ENCODE data around the gene EI24. TPM values are rescaled to one million over a fixed set of nuclear protein-coding genes. Genes with fewer than 3 reads are reported as not detected.
"Not testable (repeated sequence)": the region's sequence is repeated elsewhere in the genome, so short reads cannot be mapped to it uniquely, and the experiment has no call there.

The EI24 gene
- total RNA-seq, 2 donors from 2014 or later, result 47.1 to 60.8 TPM

GRCh38 chr11:125562430-125562829, 6.8 kb upstream of the EI24 start:
- Mint-ChIP-seq H3K27ac (no peak overlapping the region), H3K4me3 (no peak overlapping the region), H3K4me1 (ENCODE audit: low read depth in 2 of 2) (no peaks in the 10 kb centered on the region), H3K36me3 (no peaks in the 10 kb centered on the region), H3K9me3 (no peaks in the 10 kb centered on the region), H3K27me3 (no peaks in the 10 kb centered on the region)
- ATAC-seq, result no peak
- no peak for DNase-seq (ENCODE audit: low spot score)

- no peak for DNase-seq (ENCODE audit: low spot score)
- no peak overlapping the region for H3K4me3 Mint-ChIP-seq
- peaks cover 0 to 3% of the 10 kb centered on the region in 2 donors for H3K4me1 Mint-ChIP-seq (ENCODE audit: low read depth in 2 of 2)
- no peak overlapping the region for H3K27ac Mint-ChIP-seq
- no peaks in the 10 kb centered on the region for H3K27me3 Mint-ChIP-seq
- no peak for ATAC-seq
- H3K36me3 Mint-ChIP-seq, result no peaks in the 10 kb centered on the region
- no peaks in the 10 kb centered on the region for H3K9me3 Mint-ChIP-seq
These were observed 4.9 kb upstream of the EI24 start for GRCh38 chr11:125564357-125564756.

- H3K27me3 Mint-ChIP-seq, result no peaks in the 10 kb centered on the region
- ATAC-seq (no peak), DNase-seq (ENCODE audit: low spot score) (no peak)
- H3K27ac Mint-ChIP-seq, result peak overlapping the region in 1 of 2 donors; percentile 70
- no peak overlapping the region for H3K4me3 Mint-ChIP-seq
- no peaks in the 10 kb centered on the region for H3K9me3 Mint-ChIP-seq
- H3K36me3 Mint-ChIP-seq, result no peaks in the 10 kb centered on the region
- peaks cover 13 to 14% of the 10 kb centered on the region in 2 donors for H3K4me1 Mint-ChIP-seq (ENCODE audit: low read depth in 2 of 2)
These were observed 3.0 kb upstream of the EI24 start for GRCh38 chr11:125566235-125566634.

GRCh38 chr11:125569915-125570621, 791 bp downstream of the EI24 start:
- Mint-ChIP-seq H3K4me3 (peak overlapping the region; percentile 91), H3K9me3 (no peaks in the 10 kb centered on the region), H3K27me3 (no peaks in the 10 kb centered on the region), H3K4me1 (ENCODE audit: low read depth in 2 of 2) (peaks cover 13 to 21% of the 10 kb centered on the region in 2 donors), H3K36me3 (peaks cover 7% of the 10 kb centered on the region), H3K27ac (peak overlapping the region; percentile 76 to 88)
- no peak for DNase-seq (ENCODE audit: low spot score)
- ATAC-seq, result peak in 1 of 2 donors; percentile 25

- DNase-seq (ENCODE audit: low spot score), result no peak
- Mint-ChIP-seq H3K4me1 (ENCODE audit: low read depth in 2 of 2) (peaks cover 13 to 23% of the 10 kb centered on the region in 2 donors), H3K27me3 (no peaks in the 10 kb centered on the region), H3K4me3 (peak overlapping the region; percentile 91), H3K27ac (peak overlapping the region; percentile 76 to 88), H3K36me3 (peaks cover 9% of the 10 kb centered on the region), H3K9me3 (no peaks in the 10 kb centered on the region)
- no peak for ATAC-seq
These were observed 1.7 kb downstream of the EI24 start for GRCh38 chr11:125570952-125571351.

- Mint-ChIP-seq H3K9me3 (no peaks in the 10 kb centered on the region), H3K36me3 (peaks cover 19% of the 10 kb centered on the region), H3K4me3 (no peak overlapping the region), H3K4me1 (ENCODE audit: low read depth in 2 of 2) (peaks cover 13 to 23% of the 10 kb centered on the region in 2 donors), H3K27ac (peak overlapping the region in 1 of 2 donors; percentile 15), H3K27me3 (no peaks in the 10 kb centered on the region)
- no peak for ATAC-seq
- no peak for DNase-seq (ENCODE audit: low spot score)
These were observed 3.6 kb downstream of the EI24 start for GRCh38 chr11:125572916-125573315.

- not testable (repeated sequence) for H3K9me3 Mint-ChIP-seq; H3K4me3 Mint-ChIP-seq; H3K27ac Mint-ChIP-seq; H3K27me3 Mint-ChIP-seq; H3K4me1 Mint-ChIP-seq (ENCODE audit: low read depth in 2 of 2); ATAC-seq; DNase-seq (ENCODE audit: low spot score)
- H3K36me3 Mint-ChIP-seq, result peaks cover 28% of the 10 kb centered on the region
These were observed 7.9 kb downstream of the EI24 start for GRCh38 chr11:125577181-125577580.

GRCh38 chr11:125578783-125579182, 9.5 kb downstream of the EI24 start:
- peaks cover 37% of the 10 kb centered on the region for H3K36me3 Mint-ChIP-seq
- no peak overlapping the region for H3K4me3 Mint-ChIP-seq
- no peak overlapping the region for H3K27ac Mint-ChIP-seq
- H3K4me1 Mint-ChIP-seq (ENCODE audit: low read depth in 2 of 2), result peaks cover 0 to 5% of the 10 kb centered on the region in 2 donors
- no peaks in the 10 kb centered on the region for H3K27me3 Mint-ChIP-seq
- H3K9me3 Mint-ChIP-seq, result no peaks in the 10 kb centered on the region
- DNase-seq (ENCODE audit: low spot score) (no peak), ATAC-seq (no peak)

GRCh38 chr11:125579811-125580210, 10.5 kb downstream of the EI24 start:
- DNase-seq (ENCODE audit: low spot score) (no peak), ATAC-seq (no peak)
- Mint-ChIP-seq H3K36me3 (peaks cover 31% of the 10 kb centered on the region), H3K9me3 (no peaks in the 10 kb centered on the region), H3K4me3 (no peak overlapping the region), H3K27ac (no peak overlapping the region), H3K27me3 (no peaks in the 10 kb centered on the region), H3K4me1 (ENCODE audit: low read depth in 2 of 2) (peaks cover 0 to 6% of the 10 kb centered on the region in 2 donors)

- no peak overlapping the region for H3K27ac Mint-ChIP-seq
- H3K4me3 Mint-ChIP-seq, result no peak overlapping the region
- DNase-seq (ENCODE audit: low spot score), result no peak
- peaks cover 17% of the 10 kb centered on the region for H3K36me3 Mint-ChIP-seq
- H3K27me3 Mint-ChIP-seq, result no peaks in the 10 kb centered on the region
- no peak for ATAC-seq
- H3K9me3 Mint-ChIP-seq, result no peaks in the 10 kb centered on the region
- peaks cover 0 to 3% of the 10 kb centered on the region in 2 donors for H3K4me1 Mint-ChIP-seq (ENCODE audit: low read depth in 2 of 2)
These were observed 14.2 kb downstream of the EI24 start for GRCh38 chr11:125583496-125583895.

GRCh38 chr11:125585487-125585886, 16.2 kb downstream of the EI24 start:
- no peaks in the 10 kb centered on the region for H3K9me3 Mint-ChIP-seq
- ATAC-seq, result no peak
- H3K36me3 Mint-ChIP-seq, result peaks cover 11% of the 10 kb centered on the region
- H3K4me1 Mint-ChIP-seq (ENCODE audit: low read depth in 2 of 2), result peaks cover 0 to 3% of the 10 kb centered on the region in 2 donors
- H3K27me3 Mint-ChIP-seq, result no peaks in the 10 kb centered on the region
- no peak overlapping the region for H3K27ac Mint-ChIP-seq
- no peak for DNase-seq (ENCODE audit: low spot score)
- H3K4me3 Mint-ChIP-seq, result no peak overlapping the region

- H3K4me1 Mint-ChIP-seq (ENCODE audit: low read depth in 2 of 2), result peaks cover 6% of the 10 kb centered on the region in 2 donors
These were observed 17.3 kb downstream of the EI24 start for GRCh38 chr11:125586623-125587022.

GRCh38 chr11:125587480-125587879, 18.2 kb downstream of the EI24 start:
- H3K4me1 Mint-ChIP-seq (ENCODE audit: low read depth in 2 of 2), result peaks cover 8 to 10% of the 10 kb centered on the region in 2 donors
- no peak for ATAC-seq
- H3K4me3 Mint-ChIP-seq, result no peak overlapping the region
- H3K27ac Mint-ChIP-seq, result no peak overlapping the region
- H3K27me3 Mint-ChIP-seq, result no peaks in the 10 kb centered on the region
- no peak for DNase-seq (ENCODE audit: low spot score)
- H3K9me3 Mint-ChIP-seq, result no peaks in the 10 kb centered on the region
- peaks cover 11% of the 10 kb centered on the region for H3K36me3 Mint-ChIP-seq

More at GRCh38 chr11:125586623-125587022, 17.3 kb downstream of the EI24 start:
- Mint-ChIP-seq H3K4me3 (no peak overlapping the region), H3K36me3 (peaks cover 11% of the 10 kb centered on the region), H3K9me3 (no peaks in the 10 kb centered on the region), H3K27ac (no peak overlapping the region), H3K27me3 (no peaks in the 10 kb centered on the region)
- ATAC-seq (peak in 1 of 2 donors; percentile 81), DNase-seq (ENCODE audit: low spot score) (no peak)

GRCh38 chr11:125588505-125588904, 19.2 kb downstream of the EI24 start:
- Mint-ChIP-seq H3K4me3 (no peak overlapping the region), H3K36me3 (peaks cover 11% of the 10 kb centered on the region), H3K27me3 (no peaks in the 10 kb centered on the region), H3K4me1 (ENCODE audit: low read depth in 2 of 2) (peaks cover 16% of the 10 kb centered on the region in 2 donors), H3K9me3 (no peaks in the 10 kb centered on the region), H3K27ac (no peak overlapping the region)
- ATAC-seq, result no peak
- no peak for DNase-seq (ENCODE audit: low spot score)
